Stomach smooth muscle (tissue), 2 donors: Measurements from ENCODE around the gene PIP5K1C.

Experiments
- H3K27ac ChIP-seq: one replicate; pipeline ENCODE4 v1.7.0; 2013; ENCODE audit warnings: mild to moderate bottlenecking, low read length, inconsistent platforms
- H3K27me3 ChIP-seq, 2 donors: one replicate each; pipeline ENCODE4 v1.7.0; 2013; ENCODE audit warnings: low read length in 2 of 2; ENCODE audit not compliant: insufficient read depth in 2 of 2, control insufficient read depth in 1 of 2
- H3K36me3 ChIP-seq, 2 donors: one replicate each; pipeline ENCODE4 v1.7.0; 2013; ENCODE audit warnings: low read length in 2 of 2; ENCODE audit not compliant: control insufficient read depth in 2 of 2, insufficient read depth in 2 of 2
- H3K4me1 ChIP-seq: one replicate; pipeline ENCODE4 v1.7.0; 2013; ENCODE audit warnings: low read length; ENCODE audit not compliant: control insufficient read depth, insufficient read depth
- H3K4me3 ChIP-seq, 2 donors: one replicate each; pipeline ENCODE4 v1.7.0; 2013; ENCODE audit warnings: low read length in 2 of 2
- H3K9ac ChIP-seq, 2 donors: one replicate each; pipeline ENCODE4 v1.7.0; 2013; ENCODE audit warnings: low read length in 2 of 2, mild to moderate bottlenecking in 1 of 2
- H3K9me3 ChIP-seq, 2 donors: one replicate each; pipeline ENCODE4 v1.7.0; 2013; ENCODE audit warnings: low read length in 2 of 2; ENCODE audit not compliant: control insufficient read depth in 2 of 2
- donor health status: healthy.
- donor health status: Pancreatic carcinoma.

PIP5K1C gene

GRCh38 chr19:3658870-3659745 lies 41.2 kb downstream of the PIP5K1C start:
- no peak overlapping the region for H3K4me3 ChIP-seq
- no peaks in the 10 kb centered on the region for H3K27me3 ChIP-seq
- no peak overlapping the region for H3K9ac ChIP-seq
- peaks cover 45 to 60% of the 10 kb centered on the region in 2 donors for H3K36me3 ChIP-seq
- no peak overlapping the region for H3K27ac ChIP-seq
- H3K4me1 ChIP-seq = no peaks in the 10 kb centered on the region
- no peaks in the 10 kb centered on the region for H3K9me3 ChIP-seq

- Histone ChIP-seq H3K27ac (no peak overlapping the region), H3K36me3 (peaks cover 43 to 58% of the 10 kb centered on the region in 2 donors), H3K4me3 (no peak overlapping the region), H3K27me3 (no peaks in the 10 kb centered on the region), H3K4me1 (no peaks in the 10 kb centered on the region), H3K9me3 (no peaks in the 10 kb centered on the region), H3K9ac (no peak overlapping the region)
Observed at GRCh38 chr19:3658004-3658869, 42.0 kb downstream of the PIP5K1C start.

GRCh38 chr19:3657395-3657769 lies 42.9 kb downstream of the PIP5K1C start:
- Histone ChIP-seq H3K4me1 (no peaks in the 10 kb centered on the region), H3K36me3 (peaks cover 51 to 62% of the 10 kb centered on the region in 2 donors), H3K27ac (no peak overlapping the region), H3K27me3 (no peaks in the 10 kb centered on the region), H3K9ac (no peak overlapping the region), H3K9me3 (no peaks in the 10 kb centered on the region), H3K4me3 (no peak overlapping the region)

- peaks cover 55 to 65% of the 10 kb centered on the region in 2 donors for H3K36me3 ChIP-seq
- H3K9me3 ChIP-seq = no peaks in the 10 kb centered on the region
- H3K4me1 ChIP-seq = no peaks in the 10 kb centered on the region
- H3K27ac ChIP-seq = no peak overlapping the region
- no peak overlapping the region for H3K9ac ChIP-seq
- no peak overlapping the region for H3K4me3 ChIP-seq
- H3K27me3 ChIP-seq = no peaks in the 10 kb centered on the region
Observed at GRCh38 chr19:3656747-3657394, 43.4 kb downstream of the PIP5K1C start.

- H3K9ac ChIP-seq = no peak overlapping the region
Observed at GRCh38 chr19:3656073-3656746, 44.1 kb downstream of the PIP5K1C start.

GRCh38 chr19:3655402-3656072 lies 44.7 kb downstream of the PIP5K1C start:
- no peak overlapping the region for H3K4me3 ChIP-seq
- peaks cover 51 to 64% of the 10 kb centered on the region in 2 donors for H3K36me3 ChIP-seq
- no peaks in the 10 kb centered on the region for H3K9me3 ChIP-seq
- H3K4me1 ChIP-seq = no peaks in the 10 kb centered on the region
- H3K9ac ChIP-seq = no peak overlapping the region
- no peaks in the 10 kb centered on the region for H3K27me3 ChIP-seq
- H3K27ac ChIP-seq = no peak overlapping the region

More at GRCh38 chr19:3656073-3656746, 44.1 kb downstream of the PIP5K1C start:
- Histone ChIP-seq H3K4me3 (no peak overlapping the region), H3K36me3 (peaks cover 54 to 65% of the 10 kb centered on the region in 2 donors), H3K9me3 (no peaks in the 10 kb centered on the region), H3K27ac (no peak overlapping the region), H3K27me3 (no peaks in the 10 kb centered on the region), H3K4me1 (no peaks in the 10 kb centered on the region)

GRCh38 chr19:3653865-3654513 lies 46.3 kb downstream of the PIP5K1C start:
- no peak overlapping the region for H3K4me3 ChIP-seq
- H3K36me3 ChIP-seq = peaks cover 46 to 60% of the 10 kb centered on the region in 2 donors
- H3K4me1 ChIP-seq = no peaks in the 10 kb centered on the region
- H3K9me3 ChIP-seq = no peaks in the 10 kb centered on the region
- H3K27ac ChIP-seq = no peak overlapping the region
- H3K27me3 ChIP-seq = no peaks in the 10 kb centered on the region
- no peak overlapping the region for H3K9ac ChIP-seq

- no peak overlapping the region for H3K27ac ChIP-seq
- no peaks in the 10 kb centered on the region for H3K27me3 ChIP-seq
- H3K4me3 ChIP-seq = no peak overlapping the region
- no peak overlapping the region for H3K9ac ChIP-seq
- H3K4me1 ChIP-seq = no peaks in the 10 kb centered on the region
- peaks cover 42 to 58% of the 10 kb centered on the region in 2 donors for H3K36me3 ChIP-seq
- H3K9me3 ChIP-seq = no peaks in the 10 kb centered on the region
Observed at GRCh38 chr19:3653081-3653795, 47.0 kb downstream of the PIP5K1C start.

GRCh38 chr19:3652422-3652821 lies 47.8 kb downstream of the PIP5K1C start:
- no peak overlapping the region for H3K27ac ChIP-seq
- H3K36me3 ChIP-seq = peaks cover 42 to 54% of the 10 kb centered on the region in 2 donors
- H3K4me1 ChIP-seq = no peaks in the 10 kb centered on the region
- no peak overlapping the region for H3K9ac ChIP-seq
- H3K9me3 ChIP-seq = no peaks in the 10 kb centered on the region
- H3K27me3 ChIP-seq = no peaks in the 10 kb centered on the region
- no peak overlapping the region for H3K4me3 ChIP-seq
